Neural progenitor cell (in vitro differentiated cells): ENCODE data around the gene AXIN2.

Source experiments
- EZH2 ChIP-seq: fragments of 200-600 bp; sonication (generic); IDR thresholded peaks from 2 replicates; pipeline ENCODE4 v1.6.1; 2017; ENCODE audit warnings: antibody characterized with exemption, mild to moderate bottlenecking, moderate library complexity
- TF ChIP-seq, protein P1 (sequence below): fragments of 200-600 bp; sonication (generic); IDR thresholded peaks from 2 replicates; pipeline ENCODE4 v1.5.1; 2017; ENCODE audit warnings: antibody characterized with exemption, mild to moderate bottlenecking

DNA sequence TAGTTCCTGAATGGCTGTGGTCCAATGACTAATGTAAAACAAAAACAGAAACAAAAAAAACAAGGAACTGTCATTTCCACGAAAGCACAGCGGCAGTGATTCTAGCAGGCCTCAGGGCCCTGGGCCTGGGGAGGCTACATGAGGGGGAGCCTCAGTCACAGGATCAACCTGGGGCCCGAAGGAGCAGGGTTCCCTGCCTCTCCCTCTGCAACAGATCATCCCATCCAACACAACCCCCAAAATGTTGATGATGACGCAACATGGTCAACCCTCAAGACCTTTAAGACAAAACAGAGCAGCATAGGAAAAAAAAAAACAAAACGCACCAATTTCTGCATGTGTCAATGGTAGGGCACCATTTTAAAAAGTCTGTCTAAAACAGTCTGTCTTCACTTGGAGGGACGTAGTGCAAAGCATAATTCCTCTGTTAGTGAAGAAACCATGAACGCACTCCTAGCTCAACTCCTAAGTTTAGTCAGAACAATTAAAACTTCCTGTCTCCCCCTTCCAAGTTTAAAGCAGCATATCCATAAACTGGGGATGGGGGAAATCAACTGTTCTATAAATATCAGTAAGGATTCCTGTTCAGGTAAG, 32.3 kb downstream of the AXIN2 start:
- TF ChIP-seq, protein P1, sequence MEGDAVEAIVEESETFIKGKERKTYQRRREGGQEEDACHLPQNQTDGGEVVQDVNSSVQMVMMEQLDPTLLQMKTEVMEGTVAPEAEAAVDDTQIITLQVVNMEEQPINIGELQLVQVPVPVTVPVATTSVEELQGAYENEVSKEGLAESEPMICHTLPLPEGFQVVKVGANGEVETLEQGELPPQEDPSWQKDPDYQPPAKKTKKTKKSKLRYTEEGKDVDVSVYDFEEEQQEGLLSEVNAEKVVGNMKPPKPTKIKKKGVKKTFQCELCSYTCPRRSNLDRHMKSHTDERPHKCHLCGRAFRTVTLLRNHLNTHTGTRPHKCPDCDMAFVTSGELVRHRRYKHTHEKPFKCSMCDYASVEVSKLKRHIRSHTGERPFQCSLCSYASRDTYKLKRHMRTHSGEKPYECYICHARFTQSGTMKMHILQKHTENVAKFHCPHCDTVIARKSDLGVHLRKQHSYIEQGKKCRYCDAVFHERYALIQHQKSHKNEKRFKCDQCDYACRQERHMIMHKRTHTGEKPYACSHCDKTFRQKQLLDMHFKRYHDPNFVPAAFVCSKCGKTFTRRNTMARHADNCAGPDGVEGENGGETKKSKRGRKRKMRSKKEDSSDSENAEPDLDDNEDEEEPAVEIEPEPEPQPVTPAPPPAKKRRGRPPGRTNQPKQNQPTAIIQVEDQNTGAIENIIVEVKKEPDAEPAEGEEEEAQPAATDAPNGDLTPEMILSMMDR = no peak
- TF ChIP-seq EZH2 = no peak
